HEK293 (cell line): Measurements from ENCODE around the gene DNMT1.

ENCODE experiments used
- CTCF ChIA-PET: fragments of 350-600 bp; formaldehyde crosslinking; extraction: SDS; loops from one replicate; lab custom pipeline; 2021; ENCODE audit warnings: antibody characterized with exemption; lab: Yijun Ruan, JAX
- POLR2A ChIA-PET: fragments of 300-600 bp; formaldehyde crosslinking; extraction: SDS; loops from one replicate; lab custom pipeline; 2020; ENCODE audit warnings: antibody characterized with exemption, inconsistent platforms; lab: Yijun Ruan, JAX
- H3K27ac ChIP-seq: fragments of 200-500 bp; sonication (Bioruptor generic); 2 replicates; pipeline ENCODE4 v1.5.1; 2014; ENCODE audit warnings: low read depth, low read length, control low read depth, inconsistent platforms; ENCODE audit errors: extremely low read depth
- H3K36me3 ChIP-seq, 2 experiments: fragments of 200-500 bp in 1 of 2; sonication (Bioruptor generic) in 1 of 2; 1 replicate in 1 of 2; 2 replicates in 1 of 2; pipeline ENCODE4 v1.5.1; 2014 to 2017; ENCODE audit warnings: inconsistent platforms in 2 of 2, low read length in 2 of 2; ENCODE audit not compliant: control insufficient read depth in 2 of 2, insufficient read depth in 1 of 2
- H3K4me1 ChIP-seq: fragments of 200-500 bp; sonication (Bioruptor generic); 2 replicates; pipeline ENCODE4 v1.5.1; 2014; ENCODE audit warnings: mild to moderate bottlenecking, low read length, inconsistent platforms; ENCODE audit not compliant: control insufficient read depth, insufficient read depth
- H3K4me3 ChIP-seq: 2 replicates; pipeline ENCODE4 v1.5.1; 2011; ENCODE audit warnings: low read depth, mild to moderate bottlenecking, control low read depth, low read length, moderate library complexity
- H3K9me3 ChIP-seq: fragments of 200-500 bp; sonication (Bioruptor generic); 2 replicates; pipeline ENCODE4 v1.5.1; 2014; ENCODE audit warnings: low read depth, low read length, inconsistent platforms; ENCODE audit not compliant: control insufficient read depth, insufficient read depth
- BCL11B ChIP-seq: fragments of 450-650 bp; formaldehyde crosslinking; IDR thresholded peaks from 2 replicates; pipeline ENCODE4 v1.5.1; 2016; ENCODE audit warnings: low read depth, missing biosample characterization, missing genetic modification characterization
- GFI1B ChIP-seq: fragments of 450-650 bp; formaldehyde crosslinking; IDR thresholded peaks from 2 replicates; pipeline ENCODE4 v1.5.1; 2016; ENCODE audit warnings: missing biosample characterization, missing genetic modification characterization
- HOXA7 ChIP-seq: sonication (generic); formaldehyde crosslinking; IDR thresholded peaks from 2 replicates; pipeline ENCODE4 v1.8.1; 2022; ENCODE audit warnings: missing genetic modification reagents, borderline replicate concordance
- HOXC10 ChIP-seq: sonication (generic); formaldehyde crosslinking; IDR thresholded peaks from 2 replicates; pipeline ENCODE4 v1.8.1; 2023; ENCODE audit warnings: mild to moderate bottlenecking, missing genetic modification reagents
- SETDB1 ChIP-seq: IDR thresholded peaks from one replicate; pipeline ENCODE4 v1.6.1; 2017; ENCODE audit warnings: mild to moderate bottlenecking, low read length, moderate library complexity, mixed read lengths; ENCODE audit not compliant: insufficient read length
- ZFP69B ChIP-seq: fragments of 450-650 bp; formaldehyde crosslinking; IDR thresholded peaks from 2 replicates; pipeline ENCODE4 v1.5.1; 2016; ENCODE audit warnings: missing biosample characterization, missing genetic modification characterization
- ZNF140 ChIP-seq: fragments of 450-650 bp; formaldehyde crosslinking; IDR thresholded peaks from 2 replicates; pipeline ENCODE4 v1.5.1; 2016; ENCODE audit warnings: missing biosample characterization, missing genetic modification characterization
- ZNF202 ChIP-seq: fragments of 450-650 bp; formaldehyde crosslinking; IDR thresholded peaks from 2 replicates; pipeline ENCODE4 v1.5.1; 2016; ENCODE audit warnings: missing biosample characterization, missing genetic modification characterization, borderline replicate concordance
- ZNF335 ChIP-seq: fragments of 450-650 bp; formaldehyde crosslinking; conservative IDR thresholded peaks from 2 replicates; pipeline ENCODE4 v1.5.1; 2016; ENCODE audit warnings: missing biosample characterization, missing genetic modification characterization
- ZNF433 ChIP-seq: fragments of 450-650 bp; formaldehyde crosslinking; IDR thresholded peaks from 2 replicates; pipeline ENCODE4 v1.5.1; 2016; ENCODE audit warnings: missing biosample characterization, missing genetic modification characterization, low read depth
- ZNF549 ChIP-seq: fragments of 450-650 bp; IDR thresholded peaks from 2 replicates; pipeline ENCODE4 v1.5.1; 2018; ENCODE audit warnings: missing biosample characterization, missing genetic modification characterization, mild to moderate bottlenecking, inconsistent platforms, moderate library complexity
- ZNF561 ChIP-seq: fragments of 450-650 bp; IDR thresholded peaks from 2 replicates; pipeline ENCODE4 v1.5.1; 2018; ENCODE audit warnings: missing biosample characterization, missing genetic modification characterization, borderline replicate concordance
- ZNF707 ChIP-seq: fragments of 450-650 bp; formaldehyde crosslinking; IDR thresholded peaks from 2 replicates; pipeline ENCODE4 v1.5.1; 2016; ENCODE audit warnings: missing biosample characterization, missing genetic modification characterization
- ZNF837 ChIP-seq: fragments of 450-650 bp; formaldehyde crosslinking; IDR thresholded peaks from 2 replicates; pipeline ENCODE4 v1.5.1; 2016; ENCODE audit warnings: missing biosample characterization, missing genetic modification characterization
- ZXDB ChIP-seq: fragments of 450-650 bp; formaldehyde crosslinking; IDR thresholded peaks from 2 replicates; pipeline ENCODE4 v1.5.1; 2016; ENCODE audit warnings: missing biosample characterization, missing genetic modification characterization
- TF ChIP-seq, protein P1 (sequence below): fragments of 450-650 bp; formaldehyde crosslinking; IDR thresholded peaks from 2 replicates; pipeline ENCODE4 v1.5.1; 2016; ENCODE audit warnings: missing biosample characterization, missing genetic modification characterization
- TF ChIP-seq, protein P2 (sequence below): fragments of 450-650 bp; formaldehyde crosslinking; IDR thresholded peaks from 2 replicates; pipeline ENCODE4 v1.5.1; 2016; ENCODE audit warnings: missing biosample characterization, missing genetic modification characterization
- TF ChIP-seq, protein P3 (sequence below): fragments of 450-650 bp; formaldehyde crosslinking; IDR thresholded peaks from 2 replicates; pipeline ENCODE4 v1.5.1; 2016; ENCODE audit warnings: missing biosample characterization, missing genetic modification characterization
- TF ChIP-seq, protein P4 (sequence below): fragments of 450-650 bp; formaldehyde crosslinking; IDR thresholded peaks from 2 replicates; pipeline ENCODE4 v1.5.1; 2017; ENCODE audit warnings: missing biosample characterization, missing genetic modification characterization

The DNMT1 gene

DNA sequence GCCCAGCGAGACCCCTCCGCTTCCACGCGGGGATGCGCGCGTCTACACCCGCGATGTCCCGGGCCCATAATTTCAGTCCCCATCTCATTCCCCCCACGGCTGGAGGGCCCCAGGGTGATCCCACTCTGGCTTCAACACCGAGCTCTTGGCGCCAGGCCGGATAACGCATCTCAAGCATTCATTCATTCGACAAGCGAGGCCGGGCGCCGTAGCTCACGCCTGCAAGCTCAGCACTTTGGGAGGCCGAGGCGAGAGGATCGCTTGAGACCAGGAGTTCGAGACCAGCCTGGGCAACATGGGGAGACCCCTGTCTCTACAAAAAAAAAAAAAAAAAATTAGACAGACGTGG is 98.2 kb downstream of the DNMT1 start:
- Histone ChIP-seq H3K4me3 (no peak overlapping the region; the same call in 1 of the 2 replicates), H3K36me3 (no peaks in the 10 kb centered on the region), H3K27ac (no peak overlapping the region; the same call in 1 of the 2 replicates), H3K9me3 (no peaks in the 10 kb centered on the region), H3K4me1 (no peaks in the 10 kb centered on the region)
- POLR2A ChIA-PET, result interaction anchor here (0.9 to 2.5 kb wide), 8 partner anchors 10 to 162 kb away, joined by 3 to 26 read pairs (median 4); partner anchors contain the start of genes P2RY11 and PPAN
- CTCF ChIA-PET, result interaction anchor here (0.6 to 2.3 kb wide), 7 partner anchors 13 to 664 kb away, joined by 3 to 15 read pairs (median 5); no protein-coding TSS in a partner anchor
- TF ChIP-seq ZNF335, result no peak
- TF ChIP-seq HOXC10 (CRISPR knock-in tag), result no peak
- TF ChIP-seq HOXA7, result no peak
- no peak for TF ChIP-seq ZNF837 (tag by site-specific recombination)
- TF ChIP-seq, protein P1, sequence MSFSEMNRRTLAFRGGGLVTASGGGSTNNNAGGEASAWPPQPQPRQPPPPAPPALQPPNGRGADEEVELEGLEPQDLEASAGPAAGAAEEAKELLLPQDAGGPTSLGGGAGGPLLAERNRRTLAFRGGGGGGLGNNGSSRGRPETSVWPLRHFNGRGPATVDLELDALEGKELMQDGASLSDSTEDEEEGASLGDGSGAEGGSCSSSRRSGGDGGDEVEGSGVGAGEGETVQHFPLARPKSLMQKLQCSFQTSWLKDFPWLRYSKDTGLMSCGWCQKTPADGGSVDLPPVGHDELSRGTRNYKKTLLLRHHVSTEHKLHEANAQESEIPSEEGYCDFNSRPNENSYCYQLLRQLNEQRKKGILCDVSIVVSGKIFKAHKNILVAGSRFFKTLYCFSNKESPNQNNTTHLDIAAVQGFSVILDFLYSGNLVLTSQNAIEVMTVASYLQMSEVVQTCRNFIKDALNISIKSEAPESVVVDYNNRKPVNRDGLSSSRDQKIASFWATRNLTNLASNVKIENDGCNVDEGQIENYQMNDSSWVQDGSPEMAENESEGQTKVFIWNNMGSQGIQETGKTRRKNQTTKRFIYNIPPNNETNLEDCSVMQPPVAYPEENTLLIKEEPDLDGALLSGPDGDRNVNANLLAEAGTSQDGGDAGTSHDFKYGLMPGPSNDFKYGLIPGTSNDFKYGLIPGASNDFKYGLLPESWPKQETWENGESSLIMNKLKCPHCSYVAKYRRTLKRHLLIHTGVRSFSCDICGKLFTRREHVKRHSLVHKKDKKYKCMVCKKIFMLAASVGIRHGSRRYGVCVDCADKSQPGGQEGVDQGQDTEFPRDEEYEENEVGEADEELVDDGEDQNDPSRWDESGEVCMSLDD, result peak; percentile 17; the same call in 1 of the 2 replicates
- TF ChIP-seq ZNF561 (tag by site-specific recombination), result 0 out of 2 replicates have a peak, but pooled peaks have one; percentile 4
- no peak for TF ChIP-seq ZNF140 (tag by site-specific recombination)
- TF ChIP-seq, protein P2, sequence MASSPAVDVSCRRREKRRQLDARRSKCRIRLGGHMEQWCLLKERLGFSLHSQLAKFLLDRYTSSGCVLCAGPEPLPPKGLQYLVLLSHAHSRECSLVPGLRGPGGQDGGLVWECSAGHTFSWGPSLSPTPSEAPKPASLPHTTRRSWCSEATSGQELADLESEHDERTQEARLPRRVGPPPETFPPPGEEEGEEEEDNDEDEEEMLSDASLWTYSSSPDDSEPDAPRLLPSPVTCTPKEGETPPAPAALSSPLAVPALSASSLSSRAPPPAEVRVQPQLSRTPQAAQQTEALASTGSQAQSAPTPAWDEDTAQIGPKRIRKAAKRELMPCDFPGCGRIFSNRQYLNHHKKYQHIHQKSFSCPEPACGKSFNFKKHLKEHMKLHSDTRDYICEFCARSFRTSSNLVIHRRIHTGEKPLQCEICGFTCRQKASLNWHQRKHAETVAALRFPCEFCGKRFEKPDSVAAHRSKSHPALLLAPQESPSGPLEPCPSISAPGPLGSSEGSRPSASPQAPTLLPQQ (tag by site-specific recombination), result 0 out of 2 replicates have a peak, but pooled peaks have one; percentile 14
- TF ChIP-seq ZNF707 (tag by site-specific recombination), result no peak
- no peak for TF ChIP-seq ZNF433 (tag by site-specific recombination)
- TF ChIP-seq ZNF202 (tag by site-specific recombination), result no peak
- TF ChIP-seq ZFP69B (tag by site-specific recombination), result 0 out of 2 replicates have a peak, but pooled peaks have one; percentile 7
- no peak for TF ChIP-seq SETDB1
- TF ChIP-seq, protein P3, sequence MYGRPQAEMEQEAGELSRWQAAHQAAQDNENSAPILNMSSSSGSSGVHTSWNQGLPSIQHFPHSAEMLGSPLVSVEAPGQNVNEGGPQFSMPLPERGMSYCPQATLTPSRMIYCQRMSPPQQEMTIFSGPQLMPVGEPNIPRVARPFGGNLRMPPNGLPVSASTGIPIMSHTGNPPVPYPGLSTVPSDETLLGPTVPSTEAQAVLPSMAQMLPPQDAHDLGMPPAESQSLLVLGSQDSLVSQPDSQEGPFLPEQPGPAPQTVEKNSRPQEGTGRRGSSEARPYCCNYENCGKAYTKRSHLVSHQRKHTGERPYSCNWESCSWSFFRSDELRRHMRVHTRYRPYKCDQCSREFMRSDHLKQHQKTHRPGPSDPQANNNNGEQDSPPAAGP (tag by site-specific recombination), result no peak
- no peak for TF ChIP-seq ZNF549 (tag by site-specific recombination)
- TF ChIP-seq, protein P4, sequence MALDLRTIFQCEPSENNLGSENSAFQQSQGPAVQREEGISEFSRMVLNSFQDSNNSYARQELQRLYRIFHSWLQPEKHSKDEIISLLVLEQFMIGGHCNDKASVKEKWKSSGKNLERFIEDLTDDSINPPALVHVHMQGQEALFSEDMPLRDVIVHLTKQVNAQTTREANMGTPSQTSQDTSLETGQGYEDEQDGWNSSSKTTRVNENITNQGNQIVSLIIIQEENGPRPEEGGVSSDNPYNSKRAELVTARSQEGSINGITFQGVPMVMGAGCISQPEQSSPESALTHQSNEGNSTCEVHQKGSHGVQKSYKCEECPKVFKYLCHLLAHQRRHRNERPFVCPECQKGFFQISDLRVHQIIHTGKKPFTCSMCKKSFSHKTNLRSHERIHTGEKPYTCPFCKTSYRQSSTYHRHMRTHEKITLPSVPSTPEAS, result no peak
- TF ChIP-seq ZXDB, result peak; percentile 8; the same call in 1 of the 2 replicates
- TF ChIP-seq GFI1B (tag by site-specific recombination), result no peak
- TF ChIP-seq BCL11B (tag by site-specific recombination), result no peak
